Peyer's patch (tissue), 4 donors: Measurements from ENCODE around the gene MTMR11.
A peak's percentile ranks its signal among the peaks of the same experiment; 100 is the strongest.

Experiments used
- POLR2A ChIP-seq, 2 donors: fragments of 450-650 bp; IDR thresholded peaks; one replicate each; pipeline ENCODE4 v1.5.1; 2017; ENCODE audit warnings: antibody characterized with exemption in 2 of 2, mild to moderate bottlenecking in 2 of 2, moderate library complexity in 2 of 2
- TF ChIP-seq, protein P1 (sequence below), 6 experiments: fragments of 450-650 bp in 4 of 6; fragments of 200-600 bp in 2 of 6; sonication (generic) in 1 of 6; IDR thresholded peaks; one replicate each; pipeline ENCODE4 v1.5.1; 2017 to 2019; ENCODE audit warnings: antibody characterized with exemption in 6 of 6, mild to moderate bottlenecking in 3 of 6, moderate library complexity in 1 of 6

- TF ChIP-seq, protein P1, sequence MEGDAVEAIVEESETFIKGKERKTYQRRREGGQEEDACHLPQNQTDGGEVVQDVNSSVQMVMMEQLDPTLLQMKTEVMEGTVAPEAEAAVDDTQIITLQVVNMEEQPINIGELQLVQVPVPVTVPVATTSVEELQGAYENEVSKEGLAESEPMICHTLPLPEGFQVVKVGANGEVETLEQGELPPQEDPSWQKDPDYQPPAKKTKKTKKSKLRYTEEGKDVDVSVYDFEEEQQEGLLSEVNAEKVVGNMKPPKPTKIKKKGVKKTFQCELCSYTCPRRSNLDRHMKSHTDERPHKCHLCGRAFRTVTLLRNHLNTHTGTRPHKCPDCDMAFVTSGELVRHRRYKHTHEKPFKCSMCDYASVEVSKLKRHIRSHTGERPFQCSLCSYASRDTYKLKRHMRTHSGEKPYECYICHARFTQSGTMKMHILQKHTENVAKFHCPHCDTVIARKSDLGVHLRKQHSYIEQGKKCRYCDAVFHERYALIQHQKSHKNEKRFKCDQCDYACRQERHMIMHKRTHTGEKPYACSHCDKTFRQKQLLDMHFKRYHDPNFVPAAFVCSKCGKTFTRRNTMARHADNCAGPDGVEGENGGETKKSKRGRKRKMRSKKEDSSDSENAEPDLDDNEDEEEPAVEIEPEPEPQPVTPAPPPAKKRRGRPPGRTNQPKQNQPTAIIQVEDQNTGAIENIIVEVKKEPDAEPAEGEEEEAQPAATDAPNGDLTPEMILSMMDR (IDR thresholded peaks at IDR 0.05): no peak
- peak; percentile 83 to 92 for TF ChIP-seq POLR2A (IDR thresholded peaks at IDR 0.05)
Observed at GRCh38 chr1:149899460-149900284, 37.0 kb downstream of the MTMR11 start, which contains the start of gene BOLA1.
